Spleen (tissue), 7 donors: ENCODE data around the gene RET.

Experiments used
- POLR2A ChIP-seq, 3 donors: fragments of 450-650 bp; IDR thresholded peaks; one replicate each; pipeline ENCODE4 v1.5.1; 2017; ENCODE audit warnings: antibody characterized with exemption in 3 of 3, mild to moderate bottlenecking in 1 of 3
- TF ChIP-seq, protein P1 (sequence below), 11 experiments: fragments of 200-600 bp in 7 of 11; fragments of 450-650 bp in 4 of 11; sonication (generic) in 4 of 11; IDR thresholded peaks in 8 of 11; conservative IDR thresholded peaks in 3 of 11; 1 replicate in 7 of 11; 2 replicates in 4 of 11; pipeline versions ENCODE4 v1.4.0 to v1.8.0; 2016 to 2021; ENCODE audit warnings: antibody characterized with exemption in 11 of 11, inconsistent platforms in 4 of 11, mild to moderate bottlenecking in 1 of 11
- donor health status: DM: no; HTN: no; CAD: no; lungs with moderate emphysema.
- donor health status: DM: no; HTN: no; CAD: no.
- donor health status: DM: no; HTN: no; CAD: no.

DNA sequence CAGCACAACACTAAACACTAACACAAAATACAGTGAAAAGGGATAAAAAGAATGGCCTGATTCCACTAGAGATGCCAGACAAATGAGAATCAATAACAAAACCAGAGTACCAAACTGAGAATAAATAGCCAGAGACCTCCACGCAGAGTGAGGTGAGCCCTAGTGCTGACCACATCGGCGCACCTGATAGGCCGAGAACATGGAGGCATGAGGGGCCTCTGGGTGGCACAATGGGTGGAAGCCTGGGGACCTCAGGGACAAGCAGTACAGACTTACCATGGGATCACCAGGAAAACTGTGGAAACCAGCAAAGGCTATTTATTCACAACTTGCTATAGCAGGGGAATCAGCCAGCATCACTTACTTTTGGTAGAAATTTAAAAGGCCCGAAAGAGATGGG lies 59.6 kb downstream of the RET start:
- no peak for TF ChIP-seq POLR2A (IDR thresholded peaks at IDR 0.05)
- TF ChIP-seq, protein P1, sequence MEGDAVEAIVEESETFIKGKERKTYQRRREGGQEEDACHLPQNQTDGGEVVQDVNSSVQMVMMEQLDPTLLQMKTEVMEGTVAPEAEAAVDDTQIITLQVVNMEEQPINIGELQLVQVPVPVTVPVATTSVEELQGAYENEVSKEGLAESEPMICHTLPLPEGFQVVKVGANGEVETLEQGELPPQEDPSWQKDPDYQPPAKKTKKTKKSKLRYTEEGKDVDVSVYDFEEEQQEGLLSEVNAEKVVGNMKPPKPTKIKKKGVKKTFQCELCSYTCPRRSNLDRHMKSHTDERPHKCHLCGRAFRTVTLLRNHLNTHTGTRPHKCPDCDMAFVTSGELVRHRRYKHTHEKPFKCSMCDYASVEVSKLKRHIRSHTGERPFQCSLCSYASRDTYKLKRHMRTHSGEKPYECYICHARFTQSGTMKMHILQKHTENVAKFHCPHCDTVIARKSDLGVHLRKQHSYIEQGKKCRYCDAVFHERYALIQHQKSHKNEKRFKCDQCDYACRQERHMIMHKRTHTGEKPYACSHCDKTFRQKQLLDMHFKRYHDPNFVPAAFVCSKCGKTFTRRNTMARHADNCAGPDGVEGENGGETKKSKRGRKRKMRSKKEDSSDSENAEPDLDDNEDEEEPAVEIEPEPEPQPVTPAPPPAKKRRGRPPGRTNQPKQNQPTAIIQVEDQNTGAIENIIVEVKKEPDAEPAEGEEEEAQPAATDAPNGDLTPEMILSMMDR (IDR thresholded peaks at IDR 0.05 in 8 of 11, conservative IDR thresholded peaks at IDR 0.05 in 3 of 11), result no peak
